Ureter (tissue), 1 donor: ENCODE data around the gene MKX. TPM values are rescaled to one million over a fixed set of nuclear protein-coding genes. Genes with fewer than 3 reads are reported as not detected.

Experiments used
- DNase-seq: peaks from one replicate; pipeline ENCODE4 v3.0.0-alpha.2; 2020; ENCODE audit warnings: low spot score
- total RNA-seq: library from RNA; stranded (reverse); gene quantifications from one replicate; pipeline ENCODE4 v1.2.4, GENCODE V29; 2023
- donor health status: DM: yes; HTN: yes; CAD: no.

MKX gene
- total RNA-seq, result 0.94 TPM

DNA sequence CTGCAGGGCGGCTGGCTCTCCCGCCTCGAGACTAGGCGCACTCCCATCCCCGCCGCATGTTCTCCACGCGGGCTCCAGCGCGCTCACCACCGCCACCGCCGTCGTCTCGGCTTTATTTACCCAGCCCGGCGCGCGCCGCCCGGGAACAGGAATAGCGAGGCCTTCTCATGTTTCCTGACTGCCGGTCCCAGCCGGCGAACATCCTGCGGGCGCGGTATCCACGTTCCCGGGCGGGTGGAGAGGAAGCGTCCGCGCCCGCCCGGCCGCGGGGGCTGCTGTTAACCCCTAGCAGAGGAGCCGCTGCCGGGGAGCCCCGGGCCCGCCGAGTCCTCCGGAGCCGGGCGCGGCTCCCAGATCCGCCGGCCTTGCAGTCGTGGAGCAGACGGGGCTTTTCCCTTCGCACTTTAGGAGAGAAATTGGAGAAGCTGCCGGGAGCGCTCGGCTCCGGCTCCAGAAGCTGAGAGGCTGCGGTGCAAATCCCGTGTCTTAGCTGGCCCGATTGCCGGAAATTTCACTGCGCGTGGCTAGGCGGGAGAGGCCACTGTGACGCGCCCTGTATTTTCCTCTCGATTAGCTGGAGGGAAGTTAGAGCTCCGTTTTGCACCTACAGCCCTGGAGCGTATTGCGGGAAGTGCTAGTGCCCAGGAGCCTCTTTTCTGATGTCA is at the start of gene MKX:
TSS of gene MKX (minus strand) at position 88 of the 665 bp plus-strand sequence. CDS start 2,404 bp downstream, outside the sequence.
- DNase-seq, result no peak

DNA sequence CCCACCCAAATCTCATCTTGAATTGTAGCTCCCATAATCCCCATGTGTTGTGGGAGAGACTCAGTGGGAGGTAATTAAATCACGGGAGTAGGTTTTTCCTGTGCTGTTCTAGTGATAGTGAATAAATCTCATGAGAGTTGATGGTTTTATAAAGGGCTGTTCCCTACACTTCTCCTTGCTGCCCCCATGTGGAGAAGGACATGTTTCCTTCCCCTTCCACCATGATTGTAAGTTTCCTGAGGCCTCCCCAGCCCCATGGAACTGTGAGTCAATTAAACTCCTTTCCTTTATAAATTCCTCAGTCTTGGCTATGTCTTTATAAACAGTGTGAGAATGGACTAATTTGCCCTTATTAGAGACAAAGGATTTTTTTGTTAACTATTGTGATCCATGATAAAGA is 48.5 kb upstream of the MKX start:
- DNase-seq, result no peak

GRCh38 chr10:27792216-27792615 is 46.6 kb upstream of the MKX start:
- no peak for DNase-seq

GRCh38 chr10:27784272-27784671 is 38.7 kb upstream of the MKX start:
- no peak for DNase-seq

DNA sequence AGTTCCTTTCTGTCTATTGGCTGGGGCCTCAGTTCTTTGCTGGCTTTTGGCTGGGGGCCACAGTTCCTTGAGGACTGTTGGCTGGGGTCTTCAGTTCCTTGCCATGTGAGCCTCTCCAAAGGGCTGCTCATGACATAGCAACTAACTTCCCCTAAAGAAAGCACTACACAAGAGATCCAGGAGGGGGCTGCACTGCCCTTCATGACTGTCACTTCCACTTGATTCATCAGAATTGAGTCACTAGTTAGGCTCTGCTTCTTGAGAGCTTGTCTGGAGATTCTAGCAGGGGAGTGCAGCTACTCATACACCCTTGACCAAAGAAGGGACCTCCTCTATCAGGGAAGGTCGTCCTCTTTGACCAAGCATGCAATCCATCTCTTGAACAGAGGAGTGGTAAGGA is 38.0 kb upstream of the MKX start:
- no peak for DNase-seq

GRCh38 chr10:27779462-27780015 is 33.9 kb upstream of the MKX start:
- no peak for DNase-seq

GRCh38 chr10:27774831-27775230 is 29.2 kb upstream of the MKX start:
- DNase-seq, result no peak

GRCh38 chr10:27771231-27771630 is 25.6 kb upstream of the MKX start:
- no peak for DNase-seq

DNA sequence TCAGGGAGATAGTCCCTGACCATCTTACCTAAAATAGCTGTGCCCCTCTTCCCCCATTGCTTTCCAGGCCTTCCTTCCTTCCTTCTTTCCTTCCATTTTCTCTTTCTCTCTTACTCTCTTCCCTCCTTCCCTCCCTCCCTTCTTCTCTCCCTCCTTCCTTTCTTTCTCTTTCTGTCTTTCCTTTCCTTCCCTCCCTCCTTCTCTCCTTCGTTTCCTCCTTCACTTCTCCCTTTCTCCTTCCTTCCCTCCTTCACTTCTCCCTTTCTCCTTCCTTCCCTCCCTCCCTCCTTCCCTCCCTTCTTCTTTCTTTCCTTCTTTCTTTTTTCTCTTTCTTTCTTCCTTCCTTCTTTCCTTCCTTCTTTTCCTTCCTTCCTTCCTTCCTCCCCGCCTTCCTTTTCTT is 24.6 kb upstream of the MKX start:
- DNase-seq, result no peak

GRCh38 chr10:27760867-27761266 is 15.2 kb upstream of the MKX start:
- no peak for DNase-seq

DNA sequence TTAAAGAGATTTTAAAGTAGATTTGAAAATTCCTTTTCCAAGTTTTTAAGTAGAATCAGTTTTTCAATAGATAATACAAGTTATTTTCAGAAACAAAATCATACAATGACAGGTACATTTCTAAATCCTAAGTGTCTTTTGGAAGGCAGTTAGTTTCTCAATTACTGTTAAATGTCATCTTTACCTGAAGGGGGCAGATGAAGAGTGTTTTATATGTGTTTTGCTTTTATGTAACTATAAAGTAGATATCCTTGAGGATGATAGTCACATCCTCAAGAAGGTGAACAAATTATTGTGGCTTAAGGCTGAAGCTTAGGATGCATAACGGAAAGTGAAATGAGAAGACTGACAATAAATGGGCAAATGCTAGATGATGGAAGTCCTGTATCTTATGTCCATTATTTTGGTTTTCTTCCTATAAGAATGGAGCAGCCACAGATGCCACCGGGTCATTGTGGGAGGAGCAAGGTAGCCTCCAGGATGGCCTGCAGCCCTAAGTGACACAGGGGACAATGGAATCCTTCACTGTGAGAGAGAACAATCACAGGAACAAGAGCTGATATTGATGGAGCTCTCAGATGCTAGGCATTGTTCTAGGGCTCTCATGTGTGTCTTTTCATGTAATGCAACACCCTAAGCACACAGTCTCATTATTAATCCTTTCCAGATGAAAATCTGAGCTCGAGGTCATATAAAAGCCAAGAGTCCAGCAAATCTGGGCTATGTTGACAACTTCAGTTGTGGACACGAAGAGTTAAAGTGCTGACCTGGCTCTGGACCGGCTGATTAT is 14.1 kb upstream of the MKX start:
- no peak for DNase-seq

DNA sequence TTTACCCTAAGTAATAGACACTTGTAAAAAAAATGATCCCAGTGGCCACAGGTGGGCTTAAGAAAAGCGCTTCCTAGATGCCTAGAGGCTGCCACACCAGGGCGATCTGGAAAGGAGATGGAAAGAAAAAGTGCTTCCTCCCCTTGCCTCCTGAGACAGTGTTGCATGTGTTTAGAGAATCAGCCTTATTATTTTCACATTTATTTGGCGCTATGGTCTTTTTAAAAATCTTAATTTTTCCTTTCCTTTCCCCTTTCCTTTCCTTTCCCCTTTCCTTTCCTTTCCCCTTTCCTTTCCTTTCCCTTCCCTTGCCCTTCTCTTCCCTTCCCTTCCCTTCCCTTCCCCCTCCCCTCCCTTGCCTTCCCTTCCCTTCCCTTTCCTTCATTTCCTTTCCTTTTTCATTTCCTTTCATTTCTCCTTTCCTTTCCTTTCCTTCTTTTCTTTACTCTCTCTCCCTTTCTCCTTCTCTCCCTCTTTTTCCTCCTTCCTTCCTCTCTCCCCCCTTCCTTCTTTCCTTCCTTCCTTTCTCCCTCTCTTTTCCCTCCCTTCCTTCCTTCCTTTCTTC is 7.1 kb upstream of the MKX start:
- no peak for DNase-seq

DNA sequence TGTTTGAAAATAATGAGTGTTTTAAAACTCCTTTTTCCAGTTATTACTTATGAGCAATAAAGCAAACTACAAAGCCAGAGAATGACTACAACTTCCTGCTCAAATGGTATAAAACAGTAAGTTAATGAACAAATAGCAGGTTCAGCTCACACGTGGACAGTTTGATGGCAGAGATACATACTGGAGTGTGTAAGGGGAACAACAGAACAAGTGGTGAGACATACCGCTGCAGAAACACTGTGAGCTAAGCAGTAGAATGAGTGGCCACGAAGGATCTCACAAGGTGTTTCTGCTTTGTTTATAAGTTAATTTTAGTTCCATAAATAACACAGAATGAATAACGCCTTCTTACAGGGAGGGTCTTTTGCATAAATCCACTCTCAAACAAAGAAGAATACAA is 3.0 kb upstream of the MKX start:
- no peak for DNase-seq

DNA sequence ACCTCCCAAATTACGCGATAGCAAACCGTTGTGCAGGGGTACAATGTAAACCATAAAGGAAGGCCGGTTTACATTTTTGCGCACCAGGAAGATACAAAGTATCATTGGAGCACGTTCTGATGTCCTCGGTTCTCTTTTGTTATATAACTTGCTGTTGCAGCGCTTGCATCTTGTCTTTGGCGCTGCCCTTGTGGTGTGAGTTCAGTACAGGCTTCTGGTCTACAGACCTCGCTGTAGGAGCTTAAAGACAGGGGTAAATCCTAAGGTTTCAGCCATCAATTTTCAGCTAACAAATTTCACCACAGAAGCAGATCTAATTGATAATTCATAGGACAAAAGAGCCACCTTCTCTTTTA is 1.5 kb upstream of the MKX start:
- no peak for DNase-seq

- no peak for DNase-seq
Observed at GRCh38 chr10:27746397-27747095, 927 bp upstream of the MKX start.

- DNase-seq, result no peak
Observed at GRCh38 chr10:27744802-27745731, 552 bp downstream of the MKX start.

DNA sequence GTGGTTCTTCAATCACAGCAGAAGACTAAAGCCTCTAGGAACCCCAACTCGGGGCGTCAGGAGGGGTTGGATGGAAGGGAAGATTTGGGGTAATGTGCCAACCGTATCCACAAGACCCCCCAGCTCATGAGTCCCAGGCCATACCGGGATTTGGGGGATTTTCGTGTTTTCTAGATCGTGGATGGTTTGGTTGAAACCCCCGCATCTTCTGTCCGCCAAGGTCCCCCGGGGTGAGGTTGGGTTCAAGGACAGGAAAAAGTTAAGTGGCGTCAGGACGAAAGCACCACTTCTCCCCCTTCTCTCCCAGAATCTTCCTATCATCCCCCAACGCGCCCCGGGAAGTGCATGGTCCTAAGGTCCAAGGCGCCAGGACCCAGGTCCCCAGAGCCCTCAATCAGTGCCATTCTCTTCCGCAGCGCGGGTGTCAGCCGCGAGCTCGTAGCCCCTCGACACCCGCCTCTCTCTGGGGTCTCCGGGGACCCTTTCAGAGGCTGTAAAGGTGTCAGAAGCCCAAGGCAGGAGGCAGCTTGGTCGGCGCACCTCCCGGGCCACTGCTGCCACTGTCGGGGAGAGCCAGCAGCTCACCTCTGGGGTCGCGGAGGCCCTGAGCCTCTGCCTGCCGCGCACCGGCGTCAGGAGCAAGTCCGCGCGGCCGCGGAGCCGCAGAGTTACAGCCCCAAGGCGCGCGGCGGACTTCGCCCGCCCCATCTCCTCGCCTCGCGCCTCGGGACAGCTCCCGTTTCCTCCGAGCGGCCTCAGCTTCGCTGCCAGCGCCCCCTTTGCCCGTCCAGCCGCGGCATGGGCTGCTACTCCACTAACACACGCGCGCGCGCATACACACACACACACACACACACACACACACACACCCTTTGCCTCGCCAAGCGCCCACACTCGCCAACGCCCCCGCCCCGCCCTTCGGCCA is 1.5 kb downstream of the MKX start:
- no peak for DNase-seq

GRCh38 chr10:27743012-27743876 is 2.4 kb downstream of the MKX start:
- DNase-seq, result no peak
